Subcutaneous adipose tissue (tissue), 4 donors: ENCODE measurements around the gene GATAD2A. TPM values are rescaled to one million over a fixed set of nuclear protein-coding genes. Genes with fewer than 3 reads are reported as not detected.

ENCODE experiments used
- CTCF ChIP-seq: fragments of 450-650 bp; IDR thresholded peaks from one replicate; pipeline ENCODE4 v1.5.1; 2016; ENCODE audit warnings: low read depth, mild to moderate bottlenecking, control low read depth, antibody characterized with exemption, moderate library complexity
- total RNA-seq, 4 donors: library from RNA; depleted of rRNA; stranded (reverse); fragments of >200 nt; gene quantifications; one replicate each; pipeline ENCODE4 v1.1.0, GENCODE V29; 2016

Gene GATAD2A
- total RNA-seq, 4 donors from 2014 or later: 24.0 to 32.0 (median 28.9) TPM

GRCh38 chr19:19427944-19428343, 22.5 kb downstream of the GATAD2A start:
- no peak for TF ChIP-seq CTCF

- TF ChIP-seq CTCF: no peak
These were observed 23.3 kb downstream of the GATAD2A start for GRCh38 chr19:19428746-19429145.

GRCh38 chr19:19429361-19429760, 23.9 kb downstream of the GATAD2A start:
- TF ChIP-seq CTCF: no peak

GRCh38 chr19:19432732-19433131, 27.3 kb downstream of the GATAD2A start:
- no peak for TF ChIP-seq CTCF

GRCh38 chr19:19433666-19434213, 28.3 kb downstream of the GATAD2A start:
- no peak for TF ChIP-seq CTCF

- no peak for TF ChIP-seq CTCF
These were observed 29.1 kb downstream of the GATAD2A start for GRCh38 chr19:19434483-19435045.

GRCh38 chr19:19436137-19436691, 30.7 kb downstream of the GATAD2A start:
- TF ChIP-seq CTCF: no peak
